ENCODE data around the gene OSTM1.
A peak's percentile ranks its signal among the peaks of the same experiment; 100 is the strongest.

OSTM1 gene

GRCh38 chr6:108118810-108119768 is 44.5 kb upstream of the OSTM1 start:
- FAIRE-seq (no peak), DNase-seq (ENCODE audit: insufficient read length, low spot score) (no peak)
- TF ChIP-seq, protein P1, sequence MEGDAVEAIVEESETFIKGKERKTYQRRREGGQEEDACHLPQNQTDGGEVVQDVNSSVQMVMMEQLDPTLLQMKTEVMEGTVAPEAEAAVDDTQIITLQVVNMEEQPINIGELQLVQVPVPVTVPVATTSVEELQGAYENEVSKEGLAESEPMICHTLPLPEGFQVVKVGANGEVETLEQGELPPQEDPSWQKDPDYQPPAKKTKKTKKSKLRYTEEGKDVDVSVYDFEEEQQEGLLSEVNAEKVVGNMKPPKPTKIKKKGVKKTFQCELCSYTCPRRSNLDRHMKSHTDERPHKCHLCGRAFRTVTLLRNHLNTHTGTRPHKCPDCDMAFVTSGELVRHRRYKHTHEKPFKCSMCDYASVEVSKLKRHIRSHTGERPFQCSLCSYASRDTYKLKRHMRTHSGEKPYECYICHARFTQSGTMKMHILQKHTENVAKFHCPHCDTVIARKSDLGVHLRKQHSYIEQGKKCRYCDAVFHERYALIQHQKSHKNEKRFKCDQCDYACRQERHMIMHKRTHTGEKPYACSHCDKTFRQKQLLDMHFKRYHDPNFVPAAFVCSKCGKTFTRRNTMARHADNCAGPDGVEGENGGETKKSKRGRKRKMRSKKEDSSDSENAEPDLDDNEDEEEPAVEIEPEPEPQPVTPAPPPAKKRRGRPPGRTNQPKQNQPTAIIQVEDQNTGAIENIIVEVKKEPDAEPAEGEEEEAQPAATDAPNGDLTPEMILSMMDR (IDR thresholded peaks at IDR 0.05; ENCODE audit: insufficient read depth, missing control alignments) = no peak

GRCh38 chr6:108118359-108118724 is 43.8 kb upstream of the OSTM1 start:
- TF ChIP-seq, protein P1 (IDR thresholded peaks at IDR 0.05; ENCODE audit: insufficient read depth, missing control alignments) = no peak
- FAIRE-seq (no peak), DNase-seq (ENCODE audit: insufficient read length, low spot score) (no peak)

GRCh38 chr6:108117427-108118358 is 43.2 kb upstream of the OSTM1 start:
- DNase-seq (ENCODE audit: insufficient read length, low spot score) (no peak), FAIRE-seq (no peak)
- TF ChIP-seq, protein P1 (IDR thresholded peaks at IDR 0.05; ENCODE audit: insufficient read depth, missing control alignments) = no peak

GRCh38 chr6:108116546-108117426 is 42.2 kb upstream of the OSTM1 start:
- FAIRE-seq (no peak), DNase-seq (ENCODE audit: insufficient read length, low spot score) (no peak)
- TF ChIP-seq, protein P1 (IDR thresholded peaks at IDR 0.05; ENCODE audit: insufficient read depth, missing control alignments) = no peak

DNA sequence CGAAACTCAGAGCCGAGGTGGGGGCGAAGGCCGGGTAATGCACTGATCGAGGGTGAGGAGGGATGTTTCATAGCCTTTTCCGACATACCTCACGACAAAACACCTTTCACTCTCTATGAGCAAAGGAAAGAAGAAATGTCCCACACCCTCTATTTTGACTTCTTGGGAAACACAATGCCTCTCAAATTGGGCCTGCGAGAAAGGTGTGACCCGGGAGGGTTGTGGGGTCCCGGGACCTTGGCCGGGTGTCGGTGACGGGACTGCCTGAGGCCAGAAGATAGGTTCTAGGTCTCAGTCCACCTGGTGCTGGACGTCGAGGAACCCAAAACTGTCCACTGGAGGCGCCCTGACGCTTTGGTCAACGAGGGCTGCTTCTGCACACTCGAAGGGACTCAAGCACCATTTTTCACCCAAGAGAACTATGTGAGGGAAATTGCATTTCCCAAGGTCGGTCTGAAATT is 41.1 kb upstream of the OSTM1 start:
- FAIRE-seq = no peak
- TF ChIP-seq, protein P1 (IDR thresholded peaks at IDR 0.05; ENCODE audit: insufficient read depth, missing control alignments) = peak; percentile 46

GRCh38 chr6:108114841-108115597 is 40.5 kb upstream of the OSTM1 start:
- DNase-seq (ENCODE audit: insufficient read length, low spot score) = no peak

More for the DNA sequence above, 41.1 kb upstream of the OSTM1 start:
- no peak for DNase-seq (ENCODE audit: insufficient read length, low spot score)

More at GRCh38 chr6:108114841-108115597, 40.5 kb upstream of the OSTM1 start:
- FAIRE-seq = no peak
- TF ChIP-seq, protein P1 (IDR thresholded peaks at IDR 0.05; ENCODE audit: insufficient read depth, missing control alignments) = no peak

Measured in D721Med (cell line).